Stimulated activated CD8-positive, alpha-beta memory T cell treated with anti-CD3 and anti-CD28 coated beads, Interleukin-4, amount 100 ng/mL, for 1 hour (primary cell): ENCODE results near the gene EPHA7.

Experiments used
- DNase-seq, 2 donors: peaks; one replicate each; pipeline ENCODE4 v3.0.0-alpha.2; 2020; ENCODE audit warnings: low read depth in 2 of 2, low spot score in 1 of 2

Gene EPHA7

DNA sequence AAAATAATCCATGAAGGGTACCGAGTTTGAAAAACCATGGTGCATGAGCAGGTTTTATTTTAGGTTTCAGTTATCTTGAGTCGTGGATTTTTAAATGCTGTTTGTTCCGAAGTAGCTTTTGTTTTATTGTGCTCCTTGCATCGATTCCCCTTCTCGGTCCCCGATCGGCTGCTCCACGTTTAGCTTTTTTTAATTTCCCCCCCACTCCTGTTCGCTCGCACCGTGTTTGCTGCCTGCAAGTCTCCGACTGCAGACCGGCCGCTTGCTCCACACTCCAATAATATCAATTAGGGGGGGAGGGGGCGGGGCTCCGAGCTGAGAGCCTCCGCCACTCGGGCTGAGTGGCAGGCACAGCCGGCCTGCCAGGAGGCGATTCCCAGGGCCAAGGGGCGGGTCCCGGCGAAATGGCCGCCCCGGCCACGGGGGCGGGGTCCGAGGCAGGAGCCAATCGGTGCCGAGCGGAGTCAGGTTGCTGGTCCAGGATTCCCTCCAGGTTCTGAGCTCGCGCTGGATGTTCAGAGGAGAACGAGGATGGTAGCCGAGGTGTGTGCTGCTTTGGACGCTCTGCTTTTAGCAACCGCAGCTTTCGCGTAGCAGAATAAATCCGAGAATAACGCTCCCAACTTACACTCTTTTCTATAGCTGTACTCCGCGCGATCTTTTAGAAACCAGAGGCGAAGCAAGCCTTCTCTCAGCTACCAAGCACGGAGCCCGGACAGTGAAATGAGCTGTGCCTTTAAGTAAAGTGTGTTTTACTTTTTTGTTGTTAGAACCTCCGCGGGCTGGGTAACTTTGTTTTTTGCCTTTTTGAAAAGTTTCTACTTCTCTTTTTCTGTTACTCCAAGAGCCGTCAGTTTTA lies at the start of gene EPHA7:
EPHA7 (minus strand) TSS at position 256 of the 859 bp plus-strand sequence; CDS start at position 38, 218 bp downstream.
- DNase-seq = no peak

GRCh38 chr6:93468291-93468690 lies 48.9 kb upstream of the EPHA7 start:
- no peak for DNase-seq

DNA sequence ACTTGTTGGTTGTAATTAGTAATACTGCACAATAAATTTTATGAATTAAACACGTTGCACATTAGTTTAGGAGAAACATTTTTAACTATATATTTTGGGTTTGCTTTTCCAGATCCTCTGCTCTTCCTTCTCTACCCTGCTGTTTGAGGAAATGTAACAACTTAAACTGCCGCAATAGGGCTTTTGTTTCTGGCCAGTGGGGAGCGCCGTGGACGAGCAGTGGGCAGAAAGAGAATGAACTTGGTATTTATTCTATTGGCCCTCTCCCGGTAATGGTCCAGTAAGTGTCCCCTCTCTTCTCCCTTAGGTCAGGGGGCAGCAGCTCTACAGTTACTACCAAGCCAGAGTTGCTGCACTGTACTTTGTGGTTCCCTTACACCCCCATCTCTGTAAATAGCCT lies 35.2 kb upstream of the EPHA7 start:
- DNase-seq = no peak

DNA sequence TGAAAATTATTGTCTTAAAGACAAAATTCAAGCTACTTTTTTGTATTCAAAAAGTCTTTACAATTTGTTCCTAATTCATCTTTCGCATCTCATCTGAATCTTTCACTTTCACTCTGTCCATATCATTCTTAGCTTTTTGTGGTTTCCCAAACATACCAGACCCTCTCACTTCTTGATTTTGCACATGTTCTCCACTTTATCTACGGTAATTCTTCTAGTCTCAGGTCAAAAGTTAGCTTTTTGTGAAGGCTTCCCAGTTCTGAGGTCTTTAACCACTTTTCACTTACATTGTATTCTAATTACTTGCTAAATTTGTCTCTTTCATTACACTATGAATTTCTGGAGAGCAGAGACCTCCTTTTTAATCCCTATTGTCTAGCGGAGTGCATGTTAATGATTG lies 34.6 kb upstream of the EPHA7 start:
- DNase-seq = no peak

- no peak for DNase-seq
Observed at GRCh38 chr6:93447874-93448273, 28.5 kb upstream of the EPHA7 start.

- DNase-seq = no peak
Observed at GRCh38 chr6:93437491-93437890, 18.1 kb upstream of the EPHA7 start.

DNA sequence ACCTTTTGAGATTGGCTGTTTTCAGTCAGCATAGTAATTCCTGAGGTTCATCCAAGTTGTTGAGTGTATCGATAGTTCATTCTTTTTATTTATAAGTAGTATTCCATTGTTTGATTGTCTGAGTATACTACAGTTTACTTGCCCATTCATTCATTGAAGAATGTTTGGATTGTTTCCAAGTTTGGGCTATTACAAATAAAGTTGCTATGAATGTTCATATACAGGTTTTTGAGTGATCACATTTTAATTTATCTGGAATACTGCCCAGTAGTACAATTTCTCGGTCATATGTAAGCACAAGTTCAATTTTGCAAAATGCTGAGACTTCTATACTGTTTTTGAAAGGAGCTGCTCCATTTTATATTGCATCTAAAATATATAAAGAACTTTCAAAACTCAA lies 14.2 kb upstream of the EPHA7 start:
- no peak for DNase-seq

DNA sequence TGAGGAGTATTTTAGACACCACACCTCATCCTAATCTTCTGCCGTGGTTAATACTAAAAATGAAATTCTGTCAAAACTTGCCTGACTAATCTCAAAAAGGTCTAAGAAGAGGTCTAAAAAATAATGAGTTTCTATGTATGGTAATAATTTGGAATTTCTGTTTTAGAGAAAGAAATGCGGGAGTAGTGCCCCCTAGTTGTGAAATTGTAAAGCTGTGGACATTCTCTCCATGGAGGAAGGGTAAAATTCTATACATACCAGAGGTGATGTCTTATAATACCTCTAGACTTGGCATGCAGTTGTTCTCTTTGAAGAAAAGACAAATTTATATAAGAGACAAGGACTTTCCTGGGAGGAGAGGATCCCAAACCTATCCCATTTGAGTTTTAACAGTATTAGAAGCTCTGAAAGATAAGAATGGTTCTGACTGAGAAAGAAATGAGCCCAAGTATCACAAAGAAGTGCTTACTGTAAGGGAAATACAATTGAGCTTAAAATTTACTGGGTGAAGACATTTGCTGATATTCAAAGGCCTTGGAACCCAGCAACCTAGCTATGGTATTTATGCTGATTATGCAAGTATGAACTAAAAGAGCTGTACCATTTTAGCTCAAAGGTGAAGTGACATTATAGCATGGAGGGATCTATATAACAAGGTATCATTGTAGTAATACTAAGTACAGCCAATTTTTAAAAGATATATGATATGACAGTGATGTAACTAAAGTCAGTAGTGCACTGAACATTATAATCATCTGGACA lies 5.1 kb upstream of the EPHA7 start:
- no peak for DNase-seq

GRCh38 chr6:93423542-93423941 lies 4.2 kb upstream of the EPHA7 start:
- DNase-seq = no peak

GRCh38 chr6:93420163-93420795 lies 920 bp upstream of the EPHA7 start:
- DNase-seq = no peak

DNA sequence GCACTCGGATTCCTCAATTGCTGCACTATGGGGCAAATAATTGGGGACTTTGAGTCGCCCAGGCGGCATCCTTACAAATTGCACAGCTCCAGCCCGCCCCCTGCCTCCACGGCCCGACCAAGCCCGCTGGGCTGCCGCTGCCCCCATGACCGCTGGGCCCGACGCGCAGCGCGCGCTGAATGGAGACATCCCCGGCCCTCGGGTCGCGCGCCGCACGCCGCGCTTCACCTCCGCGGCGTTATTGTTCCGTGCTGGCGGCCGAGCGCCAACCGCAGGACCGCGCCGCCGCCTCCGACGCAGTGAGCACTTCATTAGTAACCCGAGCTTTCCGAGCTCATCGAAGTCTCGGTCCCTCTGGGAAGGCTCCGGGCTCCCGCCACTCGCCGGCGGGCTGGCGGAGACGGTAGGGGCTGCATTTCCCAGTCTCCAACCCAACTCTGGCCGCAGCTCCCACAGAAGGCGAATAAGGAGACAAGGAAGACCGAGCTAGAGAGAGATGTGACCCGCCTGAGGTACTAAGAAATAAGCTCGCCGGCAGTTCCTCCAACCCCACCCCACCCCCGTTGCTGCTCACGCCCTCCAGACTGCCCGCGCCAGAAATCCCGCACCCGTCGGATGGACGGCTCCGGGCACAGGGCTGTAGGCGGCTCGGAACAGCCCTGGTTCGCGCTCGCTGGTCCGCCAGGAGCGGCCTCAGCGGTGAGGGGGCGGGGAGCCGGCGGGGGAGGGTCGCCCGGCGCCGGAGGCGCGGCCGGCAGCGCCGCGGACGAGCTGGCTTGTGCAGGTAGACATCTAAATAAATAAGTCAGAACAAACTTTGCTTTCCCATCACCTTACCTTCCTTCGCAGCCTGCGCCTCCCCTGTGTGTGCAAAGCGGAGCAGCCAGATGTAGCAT lies 703 bp downstream of the EPHA7 start:
- no peak for DNase-seq

GRCh38 chr6:93418033-93418407 lies 1.3 kb downstream of the EPHA7 start:
- DNase-seq = no peak

- no peak for DNase-seq
Observed at GRCh38 chr6:93417421-93418013, 1.8 kb downstream of the EPHA7 start.

DNA sequence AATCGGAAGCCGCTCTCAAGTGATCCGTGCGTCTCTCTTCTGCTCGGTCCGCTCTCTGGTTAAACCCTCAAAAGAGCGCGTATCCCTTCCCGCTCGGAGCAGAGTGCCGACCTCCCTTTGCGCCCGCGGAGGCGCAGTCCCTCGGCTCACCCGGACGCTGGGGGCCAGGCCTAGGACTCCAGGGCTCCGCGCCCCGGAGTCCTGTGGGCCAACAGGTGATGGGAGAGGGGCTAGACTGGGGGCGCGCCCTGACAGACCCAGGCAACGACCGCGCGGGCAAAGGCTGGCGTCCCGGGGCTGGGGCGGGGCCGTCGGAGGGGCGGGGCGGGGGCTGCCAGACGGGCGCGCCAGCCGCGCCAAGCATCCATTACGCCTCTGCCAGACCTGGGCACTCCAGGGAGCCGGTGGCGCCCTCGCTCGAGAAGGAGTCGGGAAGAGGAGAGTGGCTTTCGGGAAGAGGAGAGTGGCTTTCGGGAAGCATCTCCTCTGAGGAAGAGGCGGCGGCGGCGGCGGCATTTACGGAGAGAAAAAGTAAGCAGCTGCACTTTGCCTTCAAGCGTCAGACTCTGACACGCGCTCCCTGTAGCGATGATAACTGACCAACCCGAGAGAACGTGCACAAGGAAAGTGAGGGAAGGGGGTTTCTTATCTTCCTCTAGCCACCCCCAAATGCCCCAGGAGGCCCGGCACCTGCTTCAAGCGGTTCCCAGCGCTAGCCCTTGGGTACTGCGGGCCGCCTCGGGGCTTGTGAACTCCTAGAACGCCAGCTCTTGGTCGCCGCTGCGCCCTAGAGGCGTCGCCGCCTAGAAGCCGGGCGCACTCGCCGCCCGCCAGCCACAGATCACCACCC lies 2.6 kb downstream of the EPHA7 start:
- no peak for DNase-seq

GRCh38 chr6:93413190-93413589 lies 6.2 kb downstream of the EPHA7 start:
- no peak for DNase-seq

DNA sequence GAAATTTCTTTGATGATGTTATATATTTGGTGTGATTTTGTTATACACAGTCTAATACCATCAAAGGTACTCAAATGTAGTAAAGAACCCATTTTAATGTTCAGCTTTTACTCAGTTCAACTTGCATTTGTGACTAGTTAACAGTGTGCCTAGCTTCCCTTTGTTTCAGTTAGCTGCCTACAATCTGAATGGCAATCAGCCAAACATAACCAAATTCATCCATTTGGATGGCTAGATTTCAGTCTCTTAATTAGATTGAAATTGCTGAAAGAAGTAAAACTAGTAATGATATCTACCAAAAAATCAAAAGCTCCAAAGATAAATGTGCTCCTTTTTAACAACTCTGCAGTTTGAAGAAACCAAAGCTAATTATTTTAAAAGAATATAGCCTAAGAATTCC lies 6.9 kb downstream of the EPHA7 start:
- DNase-seq = no peak

DNA sequence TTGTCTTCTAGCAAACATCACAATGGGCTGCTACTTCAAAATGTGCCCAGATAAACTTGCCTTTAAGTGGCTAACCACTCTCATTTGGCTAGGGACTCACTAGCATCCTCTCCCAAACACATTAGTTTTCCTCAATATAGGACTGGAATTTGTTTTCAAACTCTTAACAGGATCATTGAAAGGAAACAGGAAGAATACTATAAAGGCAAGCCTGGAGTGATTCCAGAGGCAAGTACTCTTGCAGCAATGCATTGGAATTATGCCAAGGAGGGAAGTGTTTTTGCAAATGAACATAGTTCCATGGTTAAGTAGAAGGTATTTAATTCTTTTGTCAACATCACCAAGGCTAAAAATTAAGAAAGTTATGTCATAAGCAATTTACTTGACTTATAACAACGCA lies 12.2 kb downstream of the EPHA7 start:
- DNase-seq = no peak

DNA sequence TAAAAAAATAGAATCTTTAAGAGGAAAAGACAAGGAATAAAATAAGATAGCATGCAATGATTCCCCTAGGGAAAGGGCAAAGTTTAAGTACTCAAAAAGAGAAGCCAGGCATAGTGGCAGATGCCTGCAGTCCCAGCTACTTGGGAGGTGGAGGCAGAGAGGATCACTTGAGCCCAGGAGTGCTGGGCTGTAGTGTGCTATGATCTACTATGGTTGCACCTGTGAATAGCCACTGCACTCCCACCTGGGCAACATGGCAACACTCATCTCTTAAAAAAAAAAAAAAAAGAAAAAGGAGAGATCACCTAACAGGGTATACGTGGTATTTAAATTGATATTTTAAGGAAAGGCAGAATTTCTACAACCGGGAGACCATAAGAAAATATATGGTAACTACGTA lies 16.0 kb downstream of the EPHA7 start:
- DNase-seq = no peak

DNA sequence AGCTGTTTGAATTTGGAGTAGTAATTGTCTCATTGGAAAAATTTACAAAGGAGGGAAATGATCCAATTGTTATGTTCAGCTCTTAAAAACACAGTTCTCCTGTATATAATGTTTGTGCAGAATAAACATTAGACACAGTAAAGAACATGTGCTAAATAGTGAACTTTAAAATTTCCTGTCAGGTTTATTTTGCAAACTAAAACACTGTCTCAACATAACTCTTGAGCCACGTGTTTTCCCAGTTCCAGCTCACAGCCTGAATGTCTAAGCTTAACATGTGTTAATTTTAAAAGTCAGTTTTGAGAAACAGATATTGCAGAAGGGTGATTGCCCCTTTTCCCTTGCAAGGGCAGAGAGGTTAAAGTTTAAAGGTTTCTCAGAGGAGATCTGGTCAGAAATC lies 20.6 kb downstream of the EPHA7 start:
- DNase-seq = no peak

DNA sequence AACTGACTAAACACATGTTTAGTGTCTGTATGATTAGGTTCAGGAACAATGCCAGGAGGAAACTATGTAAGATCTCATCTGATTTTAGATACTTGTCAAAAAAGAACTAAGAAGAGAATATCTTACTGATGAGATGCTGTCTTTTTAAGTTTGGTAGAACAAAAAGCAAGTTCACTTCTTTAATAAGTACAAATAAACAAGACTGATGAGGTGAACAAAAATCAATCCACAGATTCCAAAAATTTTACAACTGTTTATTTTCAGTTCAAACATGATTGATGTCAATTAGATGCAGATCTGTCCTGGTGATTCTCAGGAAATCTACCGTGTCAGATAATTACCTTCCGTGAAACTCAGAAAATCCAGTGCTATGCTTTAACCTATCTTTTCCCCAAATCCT lies 24.9 kb downstream of the EPHA7 start:
- no peak for DNase-seq
